GM12878 (cell line): ENCODE data around the gene VDR. TPM values are rescaled to one million over a fixed set of nuclear protein-coding genes. Genes with fewer than 3 reads are reported as not detected.

Source experiments
- ATAC-seq: fragments of 200-7000 bp; cut with Tn5 transposase; 3 replicates; pipeline ENCODE4 v1.9.1; 2020; ENCODE audit warnings: mild to moderate bottlenecking, moderate library complexity
- BruUV-seq: library from RNA; stranded (reverse); fragments of 400-500 nt; replicated peaks from 2 replicates; lab custom pipeline; 2021; lab: Mats Ljungman, UMichigan
- CTCF ChIA-PET: fragments of 300-600 bp; sonication (Branson Sonifier 250); formaldehyde crosslinking; extraction: SDS; loops from one replicate; lab custom pipeline; 2021; ENCODE audit warnings: inconsistent platforms; lab: Yijun Ruan, JAX
- POLR2A ChIA-PET: fragments of 350-600 bp; formaldehyde crosslinking; extraction: SDS; loops from one replicate; lab custom pipeline; 2021; ENCODE audit warnings: inconsistent platforms; lab: Charles Lee
- RAD21 ChIA-PET: fragments of 300-600 bp; sonication (Branson Sonifier 250); formaldehyde crosslinking; loops from one replicate; lab custom pipeline; 2023; ENCODE audit warnings: antibody characterized with exemption; ENCODE audit not compliant: unreplicated experiment; lab: Charles Lee
- SMC1A ChIA-PET: fragments of 300-600 bp; sonication (Branson Sonifier 250); formaldehyde crosslinking; loops from one replicate; lab custom pipeline; 2023; ENCODE audit not compliant: unreplicated experiment, uncharacterized antibody; lab: Charles Lee
- DNase-seq: peaks from one replicate; pipeline ENCODE4 v3.0.0-alpha.2; 2011; ENCODE audit warnings: low read depth, low spot score
- FAIRE-seq: peaks from 3 replicates; lab custom pipeline; 2011; peaks lifted over from hg19 to GRCh38; lab: Jason Lieb, UNC
- H2AFZ ChIP-seq: 2 replicates; pipeline ENCODE4 v1.6.0; 2011; ENCODE audit warnings: low read depth, low read length, control low read depth; ENCODE audit not compliant: control insufficient read depth
- H3K27ac ChIP-seq: 2 replicates; pipeline ENCODE4 v1.5.1; 2011; ENCODE audit warnings: control low read depth; ENCODE audit not compliant: control insufficient read depth, insufficient read depth
- H3K27me3 ChIP-seq, 2 experiments: replicated peaks in 1 of 2; 2 replicates each; pipeline versions ENCODE4 v1.6.0 to v1.6.1; 2011; ENCODE audit warnings: low read length in 1 of 2; ENCODE audit not compliant: control insufficient read depth in 2 of 2, insufficient read depth in 2 of 2
- H3K36me3 ChIP-seq, 2 experiments: 2 replicates each; pipeline ENCODE4 v1.5.1; 2011; ENCODE audit warnings: low read length in 1 of 2; ENCODE audit not compliant: control insufficient read depth in 2 of 2, insufficient read depth in 2 of 2
- H3K4me1 ChIP-seq: 2 replicates; pipeline ENCODE4 v1.6.1; 2011; ENCODE audit warnings: mild to moderate bottlenecking, low read length, moderate library complexity, mixed read lengths; ENCODE audit not compliant: control insufficient read depth, insufficient read depth
- H3K4me2 ChIP-seq: 2 replicates; pipeline ENCODE4 v1.6.0; 2011; ENCODE audit warnings: control low read depth; ENCODE audit not compliant: control insufficient read depth, insufficient read depth
- H3K4me3 ChIP-seq: fragments of 200-600 bp; sonication (generic); 2 replicates; pipeline ENCODE4 v1.5.1; 2016
- H3K79me2 ChIP-seq: 2 replicates; pipeline ENCODE4 v1.6.0; 2011; ENCODE audit warnings: low read length; ENCODE audit not compliant: control insufficient read depth, insufficient read depth
- H3K9ac ChIP-seq: 2 replicates; pipeline ENCODE4 v1.8.0; 2011; ENCODE audit warnings: low read length, control low read depth, mixed read lengths; ENCODE audit not compliant: control insufficient read depth, insufficient read depth
- H3K9me3 ChIP-seq: replicated peaks from 3 replicates; pipeline ENCODE4 v1.5.1; 2011; ENCODE audit warnings: mild to moderate bottlenecking, low read length; ENCODE audit not compliant: control insufficient read depth, insufficient read depth
- H4K20me1 ChIP-seq: 2 replicates; pipeline ENCODE4 v1.6.0; 2011; ENCODE audit not compliant: control insufficient read depth, insufficient read depth
- BCLAF1 ChIP-seq: fragments of 450-650 bp; IDR thresholded peaks from 2 replicates; pipeline ENCODE4 v1.6.1; 2017; ENCODE audit warnings: antibody characterized with exemption, mild to moderate bottlenecking, moderate library complexity
- BHLHE40 ChIP-seq, 2 experiments: fragments of 450-650 bp in 1 of 2; IDR thresholded peaks; 2 replicates each; pipeline ENCODE4 v1.6.1; 2011 to 2017; ENCODE audit warnings: low read depth in 2 of 2, borderline replicate concordance in 1 of 2, improper control_type of control experiment in 1 of 2, low read length in 1 of 2, mild to moderate bottlenecking in 1 of 2
- CHD2 ChIP-seq: IDR thresholded peaks from 2 replicates; pipeline ENCODE4 v1.6.1; 2011; ENCODE audit warnings: low read depth, low read length, improper control_type of control experiment, borderline replicate concordance
- FOXM1 ChIP-seq: IDR thresholded peaks from 2 replicates; pipeline ENCODE4 v1.6.1; 2012; ENCODE audit warnings: low read depth, mild to moderate bottlenecking, inconsistent platforms, low read length, moderate library complexity
- MEF2B ChIP-seq: fragments of 450-650 bp; IDR thresholded peaks from 2 replicates; pipeline ENCODE4 v1.6.1; 2018; ENCODE audit warnings: mild to moderate bottlenecking, moderate library complexity; ENCODE audit not compliant: partially characterized antibody, poor library complexity, severe bottlenecking
- NFYA ChIP-seq: IDR thresholded peaks from 2 replicates; pipeline ENCODE4 v1.6.1; 2011; ENCODE audit warnings: low read depth, mild to moderate bottlenecking, low read length, improper control_type of control experiment, borderline replicate concordance
- NFYB ChIP-seq: IDR thresholded peaks from 2 replicates; pipeline ENCODE4 v1.6.1; 2011; ENCODE audit warnings: low read depth, mild to moderate bottlenecking, low read length, improper control_type of control experiment, moderate library complexity; ENCODE audit not compliant: insufficient read depth
- PAX8 ChIP-seq: fragments of 450-650 bp; IDR thresholded peaks from 2 replicates; pipeline ENCODE4 v1.6.1; 2017; ENCODE audit warnings: mild to moderate bottlenecking, moderate library complexity
- POLR2AphosphoS2 ChIP-seq: IDR thresholded peaks from 2 replicates; pipeline ENCODE4 v1.6.1; 2011; ENCODE audit warnings: low read depth, mild to moderate bottlenecking, low read length, improper control_type of control experiment, moderate library complexity
- RB1 ChIP-seq: fragments of 450-650 bp; formaldehyde crosslinking; IDR thresholded peaks from 2 replicates; pipeline ENCODE4 v1.6.1; 2017; ENCODE audit warnings: mild to moderate bottlenecking, borderline replicate concordance
- TCF12 ChIP-seq: IDR thresholded peaks from 2 replicates; pipeline ENCODE4 v1.6.1; 2011; ENCODE audit warnings: low read depth, mild to moderate bottlenecking, low read length
- ZBED1 ChIP-seq: IDR thresholded peaks from 2 replicates; pipeline ENCODE4 v1.6.1; 2016; ENCODE audit warnings: borderline replicate concordance
- ZNF207 ChIP-seq: fragments of 450-650 bp; IDR thresholded peaks from 2 replicates; pipeline ENCODE4 v1.6.1; 2014; ENCODE audit warnings: antibody characterized with exemption, mild to moderate bottlenecking, borderline replicate concordance
- ZNF217 ChIP-seq: fragments of 450-650 bp; IDR thresholded peaks from 2 replicates; pipeline ENCODE4 v1.6.1; 2017; ENCODE audit warnings: antibody characterized with exemption, mild to moderate bottlenecking
- WGBS: methylation state at CpG from one replicate; pipeline ENCODE4 v1.1.6; 2016; ENCODE audit warnings: low lambda C conversion rate; ENCODE audit not compliant: insufficient replicate concordance, insufficient coverage; ENCODE audit errors: missing lambda C conversion rate; 5-methylcytosine and 5-hydroxymethylcytosine counted together
- in situ Hi-C: fragments of 300-500 bp; cut with MboI; formaldehyde crosslinking; loops from 9 replicates; pipeline ENCODE4 v1.14.3; 2018; ENCODE audit warnings: mixed read lengths
- intact Hi-C: fragments of 100-400 bp; cut with micrococcal nuclease; formaldehyde crosslinking; loops from one replicate; pipeline ENCODE4 v1.14.2; 2022; ENCODE audit not compliant: unreplicated experiment
- polyA plus RNA-seq, 11 experiments: library from polyadenylated mRNA; depleted of rRNA in 4 of 11; unstranded in 6 of 11; stranded (reverse) in 5 of 11; fragments of >200 nt; fragmentation: Nextera tagmentation in 4 of 11; fragmentation: Illumina TruSeq in 1 of 11; extraction: Ambion mirVana in 4 of 11; extraction: Trizol in 1 of 11; gene quantifications; 1 replicate in 1 of 11; 2 replicates in 10 of 11; pipeline versions ENCODE4 v1.2.1 to v1.2.3, GENCODE V29; 2011 to 2016; ENCODE audit warnings: inconsistent platforms in 2 of 11, missing spikeins in 2 of 11, low read depth in 1 of 11
- total RNA-seq, 4 experiments: library from RNA; depleted of rRNA in 3 of 4; stranded (reverse); fragments of >200 nt in 3 of 4; fragmentation: Illumina TruSeq in 1 of 4; extraction: Trizol in 1 of 4; gene quantifications; 2 replicates each; pipeline versions ENCODE4 v1.2.1 to v1.2.3, GENCODE V29; 2013 to 2021

Gene VDR
- total and polyA plus RNA-seq, 10 of the 15 experiments (the other 5 are each of a cell fraction or from before 2014, with no cell fraction given) = 0.27 to 7.9 (median 3.0) TPM

- FAIRE-seq = no peak
- Histone ChIP-seq H4K20me1 (no peaks in the 10 kb centered on the region), H3K4me1 (no peaks in the 10 kb centered on the region), H3K36me3 (no peaks in the 10 kb centered on the region), H3K9ac (no peak overlapping the region), H3K4me2 (no peak overlapping the region), H3K79me2 (no peaks in the 10 kb centered on the region), H3K4me3 (no peak overlapping the region), H3K27ac (no peak overlapping the region), H2AFZ (no peak overlapping the region), H3K27me3 (no peaks in the 10 kb centered on the region; a peak in 2 of 4 replicates), H3K9me3 (no peaks in the 10 kb centered on the region)
- TF ChIP-seq ZBED1 (no peak), FOXM1 (no peak), RB1 (no peak), POLR2AphosphoS2 (no peak), BHLHE40 (IDR thresholded peaks at IDR 0.05; ENCODE audit: borderline replicate concordance in 1 of 2, low read depth in 2 of 2, low read length in 1 of 2) (no peak), BCLAF1 (no peak), ZNF217 (no peak), NFYA (no peak), TCF12 (no peak), NFYB (no peak), PAX8 (no peak), CHD2 (no peak), MEF2B (no peak), ZNF207 (no peak)
- BruUV-seq = no TSS peak
- ATAC-seq = no peak
- in situ Hi-C loops (no loop called here), intact Hi-C loops (no loop called here)
- CTCF ChIA-PET = interaction anchor here (0.9 to 1.0 kb wide), 2 partner anchors 10 to 50 kb away, joined by 3 read pairs; no protein-coding TSS in a partner anchor
- POLR2A ChIA-PET = no interaction called here
- DNase-seq = no peak
- 33% methylated on average over 12 of the region's 12 CpGs for WGBS
- RAD21 ChIA-PET = no interaction called here
- SMC1A ChIA-PET = no interaction called here
Observed at GRCh38 chr12:47943623-47944340, 39.0 kb upstream of the VDR start.
